ENCODE results near the gene RBM38. TPM values are rescaled to one million over a fixed set of nuclear protein-coding genes. Genes with fewer than 3 reads are reported as not detected.
A peak's percentile ranks its signal among the peaks of the same experiment; 100 is the strongest.

The RBM38 gene
- total RNA-seq, 4 donors from 2014 or later, result 9.1 to 21.0 (median 13.3) TPM

DNA sequence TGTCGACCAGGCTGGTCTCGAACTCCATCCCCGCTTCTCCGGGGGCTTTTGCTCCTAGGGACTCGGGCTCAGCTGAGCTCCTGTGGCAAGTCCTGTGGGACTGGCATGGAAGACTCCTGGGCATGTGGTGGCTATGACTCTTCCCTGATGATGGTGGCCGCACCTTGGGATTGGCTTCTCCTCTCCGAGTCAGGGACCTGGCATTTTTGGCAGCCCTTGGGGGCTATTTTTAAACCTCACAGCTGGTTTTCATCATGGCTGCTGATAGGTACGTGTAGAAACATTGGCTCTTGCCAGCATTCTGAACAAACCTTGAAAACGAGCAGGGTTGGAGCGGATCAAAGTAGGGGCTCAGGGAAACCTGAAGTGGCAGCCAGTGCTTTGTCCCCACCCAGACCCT lies 54.1 kb downstream of the RBM38 start:
- H3K4me1 ChIP-seq, result peaks cover 8 to 40% (median 17%) of the 10 kb centered on the region in 3 donors
- intact Hi-C loops (cut with DNase I), result no loop called here
- H3K4me3 ChIP-seq, result no peak overlapping the region
- H3K36me3 ChIP-seq, result no peaks in the 10 kb centered on the region
- no peaks in the 10 kb centered on the region for H3K9me3 ChIP-seq
- 75 to 76% methylated on average over 7 to 8 of the region's 10 CpGs for WGBS, 2 donors
- peaks cover 0 to 10% (median 0%) of the 10 kb centered on the region in 4 donors for H3K27me3 ChIP-seq
- no peak for DNase-seq
- TF ChIP-seq POLR2A (IDR thresholded peaks at IDR 0.05), result no peak
- TF ChIP-seq, protein P1, sequence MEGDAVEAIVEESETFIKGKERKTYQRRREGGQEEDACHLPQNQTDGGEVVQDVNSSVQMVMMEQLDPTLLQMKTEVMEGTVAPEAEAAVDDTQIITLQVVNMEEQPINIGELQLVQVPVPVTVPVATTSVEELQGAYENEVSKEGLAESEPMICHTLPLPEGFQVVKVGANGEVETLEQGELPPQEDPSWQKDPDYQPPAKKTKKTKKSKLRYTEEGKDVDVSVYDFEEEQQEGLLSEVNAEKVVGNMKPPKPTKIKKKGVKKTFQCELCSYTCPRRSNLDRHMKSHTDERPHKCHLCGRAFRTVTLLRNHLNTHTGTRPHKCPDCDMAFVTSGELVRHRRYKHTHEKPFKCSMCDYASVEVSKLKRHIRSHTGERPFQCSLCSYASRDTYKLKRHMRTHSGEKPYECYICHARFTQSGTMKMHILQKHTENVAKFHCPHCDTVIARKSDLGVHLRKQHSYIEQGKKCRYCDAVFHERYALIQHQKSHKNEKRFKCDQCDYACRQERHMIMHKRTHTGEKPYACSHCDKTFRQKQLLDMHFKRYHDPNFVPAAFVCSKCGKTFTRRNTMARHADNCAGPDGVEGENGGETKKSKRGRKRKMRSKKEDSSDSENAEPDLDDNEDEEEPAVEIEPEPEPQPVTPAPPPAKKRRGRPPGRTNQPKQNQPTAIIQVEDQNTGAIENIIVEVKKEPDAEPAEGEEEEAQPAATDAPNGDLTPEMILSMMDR (IDR thresholded peaks at IDR 0.05), result no peak
- peak overlapping the region in 3 of 4 donors; percentile 73 to 86 (median 79) for H3K27ac ChIP-seq

DNA sequence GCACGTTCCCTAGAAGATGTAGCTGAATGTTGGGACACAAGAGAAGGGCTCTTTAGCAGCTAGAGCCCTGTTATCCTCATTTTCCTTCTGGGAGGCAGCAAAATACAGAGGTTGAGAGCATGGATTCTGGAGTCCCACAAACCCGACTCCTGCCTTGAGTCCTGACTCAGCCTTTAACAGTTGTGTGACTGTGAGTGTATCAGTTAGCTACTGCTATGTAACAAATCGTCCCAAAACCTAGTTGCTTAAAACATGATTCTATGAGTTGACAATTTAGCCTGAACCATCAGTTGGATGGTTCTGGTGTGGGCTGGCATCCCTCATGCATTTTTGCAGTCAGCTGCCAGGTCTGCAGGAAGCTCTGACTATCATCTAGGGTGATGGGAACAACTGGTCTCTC lies 54.6 kb downstream of the RBM38 start:
- TF ChIP-seq POLR2A (IDR thresholded peaks at IDR 0.05), result no peak
- TF ChIP-seq, protein P1 (IDR thresholded peaks at IDR 0.05), result no peak
- H3K4me3 ChIP-seq, result no peak overlapping the region
- no peaks in the 10 kb centered on the region for H3K9me3 ChIP-seq
- H3K4me1 ChIP-seq, result peaks cover 8 to 40% (median 15%) of the 10 kb centered on the region in 3 donors
- peaks cover 0 to 14% (median 0%) of the 10 kb centered on the region in 4 donors for H3K27me3 ChIP-seq
- intact Hi-C loops (cut with DNase I), result no loop called here
- WGBS, 2 donors, result 65 to 86% methylated on average over 2 to 3 of the region's 3 CpGs
- peak overlapping the region in 1 of 4 donors; percentile 79 for H3K27ac ChIP-seq
- no peak for DNase-seq
- H3K36me3 ChIP-seq, result no peaks in the 10 kb centered on the region

DNA sequence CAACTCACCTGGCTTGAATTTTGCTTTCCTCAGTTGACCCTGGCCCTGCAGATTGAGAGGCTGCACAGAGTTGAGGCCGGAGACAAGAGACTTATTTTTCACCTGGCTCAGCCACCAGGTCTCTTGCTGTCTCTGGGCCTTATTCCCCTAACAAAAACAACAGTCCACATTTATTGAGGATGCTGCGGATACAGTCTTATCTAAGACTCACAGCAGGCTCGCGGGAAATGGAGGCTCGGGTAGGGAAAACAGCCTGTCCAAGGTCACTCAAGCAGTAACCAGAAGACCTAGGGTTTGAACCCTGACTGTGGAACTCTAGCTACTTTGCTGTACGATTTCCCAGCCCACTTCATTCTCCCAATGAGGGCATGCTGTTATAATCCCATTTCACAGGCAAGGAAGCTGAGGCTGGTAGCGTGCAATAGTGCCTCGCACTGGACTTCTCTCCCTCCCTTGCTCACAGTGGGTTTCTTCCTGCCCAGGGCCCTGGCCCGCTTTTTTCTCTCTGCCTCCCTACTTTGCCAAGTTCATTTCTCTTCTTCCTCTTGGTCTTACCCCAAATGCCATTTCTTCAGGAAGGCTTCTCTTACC lies 57.7 kb downstream of the RBM38 start:
- Histone ChIP-seq H3K27me3 (peaks cover 0 to 19% (median 0%) of the 10 kb centered on the region in 4 donors), H3K4me1 (peaks cover 0 to 22% (median 7%) of the 10 kb centered on the region in 3 donors), H3K4me3 (no peak overlapping the region), H3K27ac (no peak overlapping the region), H3K9me3 (no peaks in the 10 kb centered on the region), H3K36me3 (no peaks in the 10 kb centered on the region)
- 89 to 91% methylated on average over 9 of the region's 9 CpGs for WGBS, 2 donors
- DNase-seq, result no peak
- TF ChIP-seq, protein P1 (IDR thresholded peaks at IDR 0.05), result no peak
- TF ChIP-seq POLR2A (IDR thresholded peaks at IDR 0.05), result no peak
- intact Hi-C loops (cut with DNase I), result no loop called here

DNA sequence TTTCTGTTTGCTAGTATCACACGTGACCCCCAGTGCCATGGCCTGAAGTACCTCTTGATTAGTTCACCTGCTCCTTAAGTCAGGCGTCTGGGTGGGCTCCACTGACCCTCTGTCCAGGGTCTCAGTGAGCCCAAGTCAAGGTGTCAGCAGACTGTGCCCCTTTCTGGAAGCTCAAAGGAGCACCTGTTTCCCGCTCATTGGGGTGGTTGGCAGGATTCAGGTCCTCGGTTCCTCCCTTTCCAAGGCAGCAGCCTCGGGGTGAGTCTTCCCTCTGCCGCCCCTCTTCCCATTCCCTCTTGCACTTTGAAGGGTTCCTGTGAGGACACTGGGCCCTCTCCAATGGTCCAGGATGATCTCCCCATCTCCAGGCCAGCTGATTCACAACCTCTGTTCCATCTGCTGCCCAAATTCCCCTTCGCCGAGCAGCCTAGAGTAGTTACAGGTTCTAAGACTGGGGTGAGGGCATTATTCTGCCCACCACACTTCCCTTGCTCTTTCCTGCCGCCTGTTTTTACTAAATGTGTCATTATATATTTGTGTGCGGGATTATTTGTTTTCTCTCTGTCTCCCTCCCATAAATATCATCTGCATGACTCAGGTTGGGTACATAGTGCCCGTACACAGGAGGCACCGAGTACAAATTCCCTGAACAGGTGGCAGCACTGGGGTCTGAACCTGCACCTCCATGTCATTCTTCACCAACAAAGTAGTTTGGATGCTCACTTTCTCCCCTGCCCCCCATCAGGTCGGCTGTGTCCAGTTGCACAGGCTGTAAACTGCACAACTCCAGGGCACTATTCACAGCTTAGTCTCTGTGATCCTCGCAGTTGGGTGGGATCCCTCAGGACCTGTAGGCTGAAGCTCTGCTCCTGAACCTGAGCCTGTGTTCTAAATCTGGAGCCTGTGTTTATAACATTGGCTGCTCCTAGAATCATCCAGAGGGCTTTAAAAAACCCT lies 58.5 kb downstream of the RBM38 start:
- Histone ChIP-seq H3K4me1 (peaks cover 0 to 22% (median 7%) of the 10 kb centered on the region in 3 donors), H3K9me3 (no peaks in the 10 kb centered on the region), H3K27ac (no peak overlapping the region), H3K36me3 (no peaks in the 10 kb centered on the region), H3K27me3 (peaks cover 0 to 19% (median 0%) of the 10 kb centered on the region in 4 donors), H3K4me3 (no peak overlapping the region)
- 62 to 71% methylated on average over 13 of the region's 14 CpGs for WGBS, 2 donors
- TF ChIP-seq, protein P1 (IDR thresholded peaks at IDR 0.05), result no peak
- TF ChIP-seq POLR2A (IDR thresholded peaks at IDR 0.05), result no peak
- DNase-seq, result no peak
- intact Hi-C loops (cut with DNase I), result no loop called here

DNA sequence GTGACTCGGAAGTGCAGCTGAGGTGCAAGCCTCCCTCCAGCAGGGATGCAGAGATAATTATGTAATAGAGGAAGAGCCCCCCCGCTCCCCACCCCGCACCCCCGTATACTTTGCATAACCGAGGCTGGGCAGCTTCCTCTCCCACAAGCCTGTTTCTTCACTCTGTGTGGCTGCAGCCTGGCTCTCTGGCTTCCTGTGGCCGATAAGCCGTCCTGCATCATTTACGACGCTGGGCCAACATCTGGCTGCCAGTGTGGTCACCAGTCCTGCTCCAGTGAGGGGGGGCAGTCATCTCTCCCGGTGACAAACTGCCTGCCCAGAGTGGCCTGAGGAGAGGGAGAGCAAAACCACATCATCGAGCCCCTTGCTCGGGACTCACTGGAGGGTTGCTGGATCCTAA lies 59.2 kb downstream of the RBM38 start:
- WGBS, 2 donors, result no CpG with 5 or more reads among the region's 12 CpGs
- peaks cover 0 to 22% (median 7%) of the 10 kb centered on the region in 3 donors for H3K4me1 ChIP-seq
- H3K36me3 ChIP-seq, result no peaks in the 10 kb centered on the region
- TF ChIP-seq, protein P1 (IDR thresholded peaks at IDR 0.05), result no peak
- no peak for TF ChIP-seq POLR2A (IDR thresholded peaks at IDR 0.05)
- no peaks in the 10 kb centered on the region for H3K9me3 ChIP-seq
- intact Hi-C loops (cut with DNase I), result no loop called here
- H3K27ac ChIP-seq, result peak overlapping the region in 2 of 4 donors; percentile 21
- no peak for DNase-seq
- H3K4me3 ChIP-seq, result no peak overlapping the region
- H3K27me3 ChIP-seq, result peaks cover 0 to 19% (median 0%) of the 10 kb centered on the region in 4 donors

Measured in esophagus squamous epithelium (tissue), 5 donors.